Mesenteric fat pad (tissue), 1 donor: ENCODE data around the gene QRFP. TPM values are rescaled to one million over a fixed set of nuclear protein-coding genes. Genes with fewer than 3 reads are reported as not detected.
"Not testable (repeated sequence)": the region's sequence is repeated elsewhere in the genome, so short reads cannot be mapped to it uniquely, and the experiment has no call there.

ENCODE experiments used
- DNase-seq: peaks from one replicate; pipeline ENCODE4 v3.0.0-alpha.2; 2020; ENCODE audit warnings: low spot score
- total RNA-seq: library from RNA; stranded (reverse); fragmentation: NEBNext Ultra II Directional; extraction: Animal tissue kit (Norgen Biotek cat#: 25700); gene quantifications from one replicate; pipeline ENCODE4 v1.2.1, GENCODE V29; 2021
- donor health status: DM: yes; HTN: yes; CAD: no.

Gene QRFP
- total RNA-seq, 1 donor from 2014 or later = not detected

- no peak for DNase-seq
Observed at GRCh38 chr9:130854835-130855234, 41.8 kb downstream of the QRFP start.

GRCh38 chr9:130854092-130854491 lies 42.5 kb downstream of the QRFP start:
- DNase-seq = no peak

- DNase-seq = no peak
Observed at GRCh38 chr9:130852801-130853200, 43.8 kb downstream of the QRFP start.

GRCh38 chr9:130849356-130849755 lies 47.3 kb downstream of the QRFP start:
- DNase-seq = no peak

GRCh38 chr9:130848514-130848913 lies 48.1 kb downstream of the QRFP start:
- DNase-seq = not testable (repeated sequence)

GRCh38 chr9:130847306-130848217 lies 49.0 kb downstream of the QRFP start:
- no peak for DNase-seq

- DNase-seq = no peak
Observed at GRCh38 chr9:130846487-130847305, 49.9 kb downstream of the QRFP start.

GRCh38 chr9:130845901-130846481 lies 50.6 kb downstream of the QRFP start:
- DNase-seq = no peak

- no peak for DNase-seq
Observed at GRCh38 chr9:130845254-130845653, 51.4 kb downstream of the QRFP start.

- no peak for DNase-seq
Observed at GRCh38 chr9:130844044-130844451, 52.6 kb downstream of the QRFP start.

GRCh38 chr9:130843049-130843908 lies 53.3 kb downstream of the QRFP start:
- DNase-seq = no peak

Other genes starting within 250 kb of the QRFP start
- gene PRDM12, start 232.2 kb downstream of the QRFP start, total RNA-seq = not detected
- 21.2 TPM for gene EXOSC2, start 203.0 kb downstream of the QRFP start, total RNA-seq
- 92.4 TPM for gene ABL1, start 61.6 kb downstream of the QRFP start, total RNA-seq
- not detected for gene FIBCD1, start 42.4 kb upstream of the QRFP start, total RNA-seq
- gene LAMC3, start 112.4 kb upstream of the QRFP start, total RNA-seq = 4.8 TPM
- 57.2 TPM for gene AIF1L, start 199.7 kb upstream of the QRFP start, total RNA-seq
- 68.4 TPM for gene NUP214, start 228.8 kb upstream of the QRFP start, total RNA-seq